ENCODE results near the gene RYR2. TPM values are rescaled to one million over a fixed set of nuclear protein-coding genes. Genes with fewer than 3 reads are reported as not detected.

Gene RYR2
- total and polyA plus RNA-seq, 2 of the 8 experiments (the other 6 are each of a cell fraction or from before 2014, with no cell fraction given) = 1.3 to 4.4 TPM

DNA sequence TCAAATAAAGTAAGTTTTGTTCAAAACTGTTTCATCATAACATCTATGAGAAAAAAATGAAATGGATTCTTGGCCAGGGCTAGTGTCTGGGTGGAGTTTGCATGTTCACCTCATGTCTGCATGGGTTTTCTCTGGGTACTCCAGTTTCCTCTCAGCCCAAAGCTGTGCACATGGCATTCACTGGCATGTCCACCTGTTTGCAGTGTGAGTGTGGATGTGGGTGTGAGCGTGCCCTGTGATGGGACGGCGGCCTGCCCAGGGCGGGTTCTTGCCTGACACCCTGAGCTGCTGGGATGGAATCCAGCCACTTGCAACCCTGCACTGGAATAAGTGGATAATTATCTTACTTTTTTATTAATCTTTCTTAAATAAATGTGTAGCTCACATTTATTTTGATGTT is 185.5 kb downstream of the RYR2 start:
- Histone ChIP-seq H3K14ac (ENCODE audit: insufficient read length) (no peak overlapping the region), H4K5ac (ENCODE audit: insufficient read length, low read depth, low read length) (no peak overlapping the region), H3K4ac (replicated peaks; ENCODE audit: insufficient read length, low read depth, low read length) (no peak overlapping the region), H2BK15ac (ENCODE audit: low read length) (0 out of 2 replicates have a peak overlapping the region, but pooled peaks have one; percentile 19), H4K91ac (replicated peaks; ENCODE audit: insufficient read length, low read length) (no peak overlapping the region), H2BK120ac (replicated peaks; ENCODE audit: low read depth, low read length) (no peak overlapping the region), H3K23me2 (ENCODE audit: low read depth, low read length) (no peaks in the 10 kb centered on the region; the same call in 1 of the 2 replicates), H3K27me3 (replicated peaks in 1 of 4; ENCODE audit: control insufficient read depth in 3 of 4, extremely low read depth in 1 of 4, insufficient read depth in 3 of 4, low read length in 3 of 4) (no peaks in the 10 kb centered on the region), H3K4me1 (replicated peaks in 1 of 4; ENCODE audit: control insufficient read depth in 3 of 4, insufficient read depth in 4 of 4, low read length in 3 of 4) (no peaks in the 10 kb centered on the region), H3K27ac (ENCODE audit: low read depth, low read length) (no peak overlapping the region), H4K20me1 (replicated peaks in 1 of 2; ENCODE audit: control insufficient read depth in 1 of 2, insufficient read depth in 2 of 2, low read length in 2 of 2) (no peaks in the 10 kb centered on the region), H2BK12ac (ENCODE audit: low read depth, low read length) (no peak overlapping the region), H3K79me1 (ENCODE audit: low read depth, low read length) (no peaks in the 10 kb centered on the region; the same call in 1 of the 2 replicates), H3K18ac (ENCODE audit: extremely low read depth, low read length) (no peak overlapping the region), H2BK20ac (ENCODE audit: low read length) (no peak overlapping the region), H4K8ac (ENCODE audit: extremely low read depth, insufficient read depth, low read length) (no peak overlapping the region), H3K79me2 (ENCODE audit: control insufficient read depth in 1 of 2, insufficient read depth in 2 of 2, low read length in 2 of 2) (no peaks in the 10 kb centered on the region; a peak in 1 of 4 replicates), H2AK5ac (ENCODE audit: low read depth, low read length) (no peak overlapping the region), H3K23ac (ENCODE audit: insufficient read length) (no peak overlapping the region), H3K4me2 (ENCODE audit: insufficient read depth in 1 of 2, low read depth in 2 of 2, low read length in 2 of 2) (no peak overlapping the region), H3K56ac (replicated peaks; ENCODE audit: insufficient read length, low read depth, low read length) (no peak overlapping the region), H3K9ac (replicated peaks in 1 of 4; ENCODE audit: extremely low read depth in 1 of 4, low read depth in 3 of 4, low read length in 3 of 4) (no peak overlapping the region), H2BK5ac (ENCODE audit: low read depth, low read length) (no peak overlapping the region), H3K36me3 (ENCODE audit: control insufficient read depth in 2 of 4, insufficient read depth in 4 of 4, low read length in 3 of 4) (no peaks in the 10 kb centered on the region; a peak in 1 of 8 replicates), H3K4me3 (ENCODE audit: extremely low read depth in 1 of 4, insufficient read depth in 2 of 4, low read depth in 3 of 4, low read length in 4 of 4) (no peak overlapping the region), H2AFZ (ENCODE audit: low read length) (no peak overlapping the region), H3K9me3 (ENCODE audit: insufficient read depth in 2 of 2, low read depth in 1 of 2, low read length in 1 of 2) (no peaks in the 10 kb centered on the region)
- ChIA-PET POLR2A (ENCODE audit: partially characterized antibody) (interaction anchor here (2.8 kb wide), 1 partner anchor 12 kb away, joined by 8 read pairs; no protein-coding TSS in a partner anchor), CTCF (ENCODE audit: partially characterized antibody) (interaction anchor here (1.0 to 1.5 kb wide), 2 partner anchors 104 to 158 kb away, joined by 3 read pairs; no protein-coding TSS in a partner anchor)
- FAIRE-seq (no peak), DNase-seq (ENCODE audit: low read depth in 1 of 2, low spot score in 2 of 2) (no peak)
- 79% methylated on average over 4 of the region's 4 CpGs; no CpG with 5 or more reads in 1 of the 2 experiments for WGBS, 2 experiments (ENCODE audit: extremely low coverage in 1 of 2, insufficient coverage in 1 of 2, insufficient read length in 1 of 2, insufficient replicate concordance in 2 of 2, low coverage in 1 of 2, low lambda C conversion rate in 2 of 2, missing lambda C conversion rate in 1 of 2)
- TF ChIP-seq SAP30 (IDR thresholded peaks at IDR 0.05; ENCODE audit: insufficient read depth, insufficient replicate concordance, low read length) (no peak), ATF3 (IDR thresholded peaks at IDR 0.05; ENCODE audit: insufficient read depth, low read depth, low read length) (no peak), ZNF274 (IDR thresholded peaks at IDR 0.05; ENCODE audit: borderline replicate concordance, extremely low read depth, low read length) (no peak), ATF2 (IDR thresholded peaks at IDR 0.05; ENCODE audit: low read length) (no peak), POLR2AphosphoS5 (IDR thresholded peaks at IDR 0.05; ENCODE audit: low read depth, low read length) (no peak), SIN3A (conservative IDR thresholded peaks at IDR 0.05 in 1 of 2, IDR thresholded peaks at IDR 0.05 in 1 of 2; ENCODE audit: low read depth in 1 of 2, low read length in 2 of 2) (no peak), SRF (IDR thresholded peaks at IDR 0.05; ENCODE audit: low read depth, low read length) (no peak), SP1 (IDR thresholded peaks at IDR 0.05; ENCODE audit: low read depth, low read length) (no peak), RXRA (IDR thresholded peaks at IDR 0.05; ENCODE audit: insufficient read depth, low read depth, low read length) (no peak), MAFK (IDR thresholded peaks at IDR 0.05; ENCODE audit: low read depth, low read length) (no peak), CTBP2 (IDR thresholded peaks at IDR 0.05; ENCODE audit: borderline replicate concordance, insufficient read depth, insufficient read length, low read length) (no peak)
